ENCODE measurements around the gene ZKSCAN3. TPM values are rescaled to one million over a fixed set of nuclear protein-coding genes. Genes with fewer than 3 reads are reported as not detected.

Gene ZKSCAN3
- total RNA-seq, 1 experiment from 2014 or later, result 2.7 TPM

GRCh38 chr6:28340310-28341095 lies 9.2 kb upstream of the ZKSCAN3 start:
- no TSS peak for BruUV-seq (replicated peaks)
- Mint-ChIP-seq H3K4me1 (ENCODE audit: insufficient read depth, unreplicated experiment) (no peaks in the 10 kb centered on the region), H3K4me3 (ENCODE audit: unreplicated experiment) (no peak overlapping the region), H3K9me3 (ENCODE audit: unreplicated experiment) (no peaks in the 10 kb centered on the region), H3K27me3 (ENCODE audit: insufficient read depth, unreplicated experiment) (no peaks in the 10 kb centered on the region), H3K27ac (ENCODE audit: low read depth, unreplicated experiment) (no peak overlapping the region), H3K36me3 (ENCODE audit: insufficient read depth, unreplicated experiment) (no peaks in the 10 kb centered on the region)
- TF ChIP-seq CTCF (IDR thresholded peaks at IDR 0.05; ENCODE audit: unreplicated experiment), result no peak
- intact Hi-C loops (cut with micrococcal nuclease), result no loop called here
- POLR2A ChIA-PET, result interaction anchor here (0.8 to 1.6 kb wide), 3 partner anchors 9 to 128 kb away, joined by 3 to 7 read pairs (median 3); partner anchors contain the start of genes ZKSCAN3 and ZSCAN26
- CTCF ChIA-PET, result no interaction called here
- DNase-seq (ENCODE audit: unreplicated experiment), result no peak

- Mint-ChIP-seq H3K27me3 (ENCODE audit: insufficient read depth, unreplicated experiment) (peaks cover 20% of the 10 kb centered on the region), H3K27ac (ENCODE audit: low read depth, unreplicated experiment) (no peak overlapping the region), H3K4me1 (ENCODE audit: insufficient read depth, unreplicated experiment) (no peaks in the 10 kb centered on the region), H3K4me3 (ENCODE audit: unreplicated experiment) (no peak overlapping the region), H3K36me3 (ENCODE audit: insufficient read depth, unreplicated experiment) (no peaks in the 10 kb centered on the region), H3K9me3 (ENCODE audit: unreplicated experiment) (no peaks in the 10 kb centered on the region)
- CTCF ChIA-PET, result interaction anchor here (0.6 kb wide), 1 partner anchor 12 kb away, joined by 3 read pairs; no protein-coding TSS in a partner anchor
- BruUV-seq (replicated peaks), result no TSS peak
- TF ChIP-seq CTCF (IDR thresholded peaks at IDR 0.05; ENCODE audit: unreplicated experiment), result no peak
- DNase-seq (ENCODE audit: unreplicated experiment), result no peak
- POLR2A ChIA-PET, result no interaction called here
- intact Hi-C loops (cut with micrococcal nuclease), result no loop called here
Measured at GRCh38 chr6:28343898-28344677, 5.7 kb upstream of the ZKSCAN3 start.

GRCh38 chr6:28345201-28345600 lies 4.5 kb upstream of the ZKSCAN3 start:
- no peaks in the 10 kb centered on the region for H3K9me3 Mint-ChIP-seq (ENCODE audit: unreplicated experiment)
- H3K27me3 Mint-ChIP-seq (ENCODE audit: insufficient read depth, unreplicated experiment), result peaks cover 20% of the 10 kb centered on the region
- POLR2A ChIA-PET, result interaction anchor here (0.7 kb wide), 1 partner anchor 207 kb away, joined by 3 read pairs; no protein-coding TSS in a partner anchor
- no peaks in the 10 kb centered on the region for H3K36me3 Mint-ChIP-seq (ENCODE audit: insufficient read depth, unreplicated experiment)
- no peak overlapping the region for H3K4me3 Mint-ChIP-seq (ENCODE audit: unreplicated experiment)
- peaks cover 6% of the 10 kb centered on the region for H3K4me1 Mint-ChIP-seq (ENCODE audit: insufficient read depth, unreplicated experiment)
- CTCF ChIA-PET, result interaction anchor here (0.7 to 1.6 kb wide), 2 partner anchors 64 to 178 kb away, joined by 3 to 5 read pairs; partner anchors contain the start of gene PGBD1
- H3K27ac Mint-ChIP-seq (ENCODE audit: low read depth, unreplicated experiment), result no peak overlapping the region
- no peak for DNase-seq (ENCODE audit: unreplicated experiment)
- intact Hi-C loops (cut with micrococcal nuclease), result no loop called here
- BruUV-seq (replicated peaks), result no TSS peak
- no peak for TF ChIP-seq CTCF (IDR thresholded peaks at IDR 0.05; ENCODE audit: unreplicated experiment)

- peaks cover 20% of the 10 kb centered on the region for H3K27me3 Mint-ChIP-seq (ENCODE audit: insufficient read depth, unreplicated experiment)
- no peak overlapping the region for H3K27ac Mint-ChIP-seq (ENCODE audit: low read depth, unreplicated experiment)
- BruUV-seq (replicated peaks), result no TSS peak
- peaks cover 6% of the 10 kb centered on the region for H3K4me1 Mint-ChIP-seq (ENCODE audit: insufficient read depth, unreplicated experiment)
- no peak for DNase-seq (ENCODE audit: unreplicated experiment)
- intact Hi-C loops (cut with micrococcal nuclease), result no loop called here
- ChIA-PET CTCF (interaction anchor here (0.5 to 0.7 kb wide), 3 partner anchors 17 to 1783 kb away, joined by 3 read pairs; no protein-coding TSS in a partner anchor), POLR2A (interaction anchor here (0.6 to 2.4 kb wide), 3 partner anchors 11 to 58 kb away, joined by 3 to 15 read pairs (median 9); partner anchors contain the start of gene ZSCAN31)
- H3K36me3 Mint-ChIP-seq (ENCODE audit: insufficient read depth, unreplicated experiment), result peaks cover 2% of the 10 kb centered on the region
- H3K4me3 Mint-ChIP-seq (ENCODE audit: unreplicated experiment), result no peak overlapping the region
- H3K9me3 Mint-ChIP-seq (ENCODE audit: unreplicated experiment), result no peaks in the 10 kb centered on the region
- no peak for TF ChIP-seq CTCF (IDR thresholded peaks at IDR 0.05; ENCODE audit: unreplicated experiment)
Measured at GRCh38 chr6:28347119-28347518, 2.6 kb upstream of the ZKSCAN3 start.
